ENCODE results near the gene SERPINB2.

GRCh38 chr18:63904694-63905093 is 17.2 kb downstream of the SERPINB2 start:
- TF ChIP-seq, protein P1, sequence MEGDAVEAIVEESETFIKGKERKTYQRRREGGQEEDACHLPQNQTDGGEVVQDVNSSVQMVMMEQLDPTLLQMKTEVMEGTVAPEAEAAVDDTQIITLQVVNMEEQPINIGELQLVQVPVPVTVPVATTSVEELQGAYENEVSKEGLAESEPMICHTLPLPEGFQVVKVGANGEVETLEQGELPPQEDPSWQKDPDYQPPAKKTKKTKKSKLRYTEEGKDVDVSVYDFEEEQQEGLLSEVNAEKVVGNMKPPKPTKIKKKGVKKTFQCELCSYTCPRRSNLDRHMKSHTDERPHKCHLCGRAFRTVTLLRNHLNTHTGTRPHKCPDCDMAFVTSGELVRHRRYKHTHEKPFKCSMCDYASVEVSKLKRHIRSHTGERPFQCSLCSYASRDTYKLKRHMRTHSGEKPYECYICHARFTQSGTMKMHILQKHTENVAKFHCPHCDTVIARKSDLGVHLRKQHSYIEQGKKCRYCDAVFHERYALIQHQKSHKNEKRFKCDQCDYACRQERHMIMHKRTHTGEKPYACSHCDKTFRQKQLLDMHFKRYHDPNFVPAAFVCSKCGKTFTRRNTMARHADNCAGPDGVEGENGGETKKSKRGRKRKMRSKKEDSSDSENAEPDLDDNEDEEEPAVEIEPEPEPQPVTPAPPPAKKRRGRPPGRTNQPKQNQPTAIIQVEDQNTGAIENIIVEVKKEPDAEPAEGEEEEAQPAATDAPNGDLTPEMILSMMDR (IDR thresholded peaks at IDR 0.05): no peak
- TF ChIP-seq MAX (CRISPR knock-in tag; IDR thresholded peaks at IDR 0.05): no peak
- no peak for TF ChIP-seq NR2C2 (CRISPR knock-in tag; IDR thresholded peaks at IDR 0.05)
- TF ChIP-seq AR (CRISPR knock-in tag; IDR thresholded peaks at IDR 0.05): no peak
- TF ChIP-seq USF1 (CRISPR knock-in tag; IDR thresholded peaks at IDR 0.05): no peak

Data from WTC11 (cell line).